ENCODE data around the gene HERPUD1. TPM values are rescaled to one million over a fixed set of nuclear protein-coding genes. Genes with fewer than 3 reads are reported as not detected.
"Not testable (repeated sequence)": the region's sequence is repeated elsewhere in the genome, so short reads cannot be mapped to it uniquely, and the experiment has no call there.

HERPUD1 gene, protein sequence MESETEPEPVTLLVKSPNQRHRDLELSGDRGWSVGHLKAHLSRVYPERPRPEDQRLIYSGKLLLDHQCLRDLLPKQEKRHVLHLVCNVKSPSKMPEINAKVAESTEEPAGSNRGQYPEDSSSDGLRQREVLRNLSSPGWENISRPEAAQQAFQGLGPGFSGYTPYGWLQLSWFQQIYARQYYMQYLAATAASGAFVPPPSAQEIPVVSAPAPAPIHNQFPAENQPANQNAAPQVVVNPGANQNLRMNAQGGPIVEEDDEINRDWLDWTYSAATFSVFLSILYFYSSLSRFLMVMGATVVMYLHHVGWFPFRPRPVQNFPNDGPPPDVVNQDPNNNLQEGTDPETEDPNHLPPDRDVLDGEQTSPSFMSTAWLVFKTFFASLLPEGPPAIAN
- 144 TPM for total RNA-seq

DNA sequence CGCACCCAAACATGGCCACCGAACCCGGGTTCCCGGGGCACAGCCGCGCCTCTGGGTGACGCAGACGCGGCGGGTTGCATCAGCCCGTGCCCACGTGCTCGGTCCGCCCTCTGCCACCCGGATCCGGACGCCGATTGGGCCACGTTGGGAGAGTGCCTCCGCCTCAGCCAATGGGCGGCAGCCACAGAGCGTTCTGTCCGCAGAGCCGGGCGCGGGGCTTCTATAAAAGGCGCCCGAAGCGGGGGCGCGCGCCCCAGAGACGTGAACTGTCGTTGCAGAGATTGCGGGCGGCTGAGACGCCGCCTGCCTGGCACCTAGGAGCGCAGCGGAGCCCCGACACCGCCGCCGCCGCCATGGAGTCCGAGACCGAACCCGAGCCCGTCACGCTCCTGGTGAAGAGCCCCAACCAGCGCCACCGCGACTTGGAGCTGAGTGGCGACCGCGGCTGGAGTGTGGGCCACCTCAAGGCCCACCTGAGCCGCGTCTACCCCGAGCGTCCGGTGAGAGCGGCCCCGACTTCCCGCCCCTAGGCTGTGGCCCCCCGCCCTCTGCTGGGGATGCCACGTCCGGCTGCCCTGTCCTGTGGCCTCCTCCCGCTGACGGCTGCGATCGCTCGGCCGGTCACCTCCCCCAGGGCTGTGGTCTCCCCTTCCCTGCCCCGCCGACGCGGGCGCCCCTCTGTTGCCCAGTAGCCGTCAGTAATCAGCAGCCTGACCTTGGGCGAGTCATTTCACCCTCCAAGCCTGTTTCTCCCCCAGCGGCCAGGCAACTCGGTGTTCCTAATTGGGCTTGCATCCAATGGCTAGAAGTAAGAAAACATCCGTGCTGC, at the start of gene HERPUD1:
Gene HERPUD1, plus strand, starts transcription at position 251 of the 829 bp plus-strand sequence. Its CDS starts 103 bp downstream, at position 354.
- peak; percentile 99 for DNase-seq (ENCODE audit: low spot score)

DNA sequence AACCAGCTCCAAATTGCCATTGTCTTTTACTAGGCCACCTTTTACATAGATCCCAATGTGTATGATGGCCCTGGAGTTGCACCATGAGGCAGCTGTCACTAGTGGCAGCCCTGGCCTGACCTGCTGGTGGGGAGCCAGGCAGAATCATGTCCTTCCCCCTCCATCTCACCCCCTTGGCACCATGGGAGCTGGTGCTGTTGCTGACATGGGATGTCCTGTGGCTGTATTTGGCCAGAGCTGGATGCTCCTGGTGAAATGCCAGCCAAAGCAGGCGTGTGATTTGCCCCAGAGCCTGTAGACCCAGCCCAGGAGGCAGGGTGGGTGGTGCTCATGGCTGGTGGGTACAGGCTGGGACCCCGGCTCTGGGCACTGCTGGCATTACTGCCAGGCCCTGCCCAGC, 48.4 kb upstream of the HERPUD1 start:
- no peak for DNase-seq (ENCODE audit: low spot score)

DNA sequence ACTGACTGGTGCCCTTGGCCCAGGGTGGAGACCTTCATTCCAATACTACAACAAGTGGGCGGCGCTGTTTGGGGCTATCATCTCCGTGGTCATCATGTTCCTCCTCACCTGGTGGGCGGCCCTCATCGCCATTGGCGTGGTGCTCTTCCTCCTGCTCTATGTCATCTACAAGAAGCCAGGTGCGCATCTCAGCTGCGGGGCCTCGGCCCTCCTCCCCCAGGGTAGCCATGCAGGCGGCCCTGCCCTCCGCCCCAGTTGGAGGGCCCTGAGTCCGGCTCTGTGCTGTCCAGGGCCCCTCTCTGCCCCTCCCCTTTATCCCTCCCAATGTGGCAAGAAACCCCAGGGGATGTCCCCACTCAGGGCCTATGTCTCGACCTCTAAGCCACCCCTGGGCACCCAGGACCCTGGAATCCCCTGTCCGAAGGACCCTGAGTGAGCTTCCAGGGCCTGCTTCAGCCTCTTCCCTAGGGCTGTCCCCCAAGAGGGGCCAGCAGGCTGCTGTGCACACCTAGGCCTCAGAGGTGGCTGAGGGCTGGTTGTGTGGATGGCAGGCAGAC, 47.8 kb upstream of the HERPUD1 start:
- DNase-seq (ENCODE audit: low spot score), result no peak

DNA sequence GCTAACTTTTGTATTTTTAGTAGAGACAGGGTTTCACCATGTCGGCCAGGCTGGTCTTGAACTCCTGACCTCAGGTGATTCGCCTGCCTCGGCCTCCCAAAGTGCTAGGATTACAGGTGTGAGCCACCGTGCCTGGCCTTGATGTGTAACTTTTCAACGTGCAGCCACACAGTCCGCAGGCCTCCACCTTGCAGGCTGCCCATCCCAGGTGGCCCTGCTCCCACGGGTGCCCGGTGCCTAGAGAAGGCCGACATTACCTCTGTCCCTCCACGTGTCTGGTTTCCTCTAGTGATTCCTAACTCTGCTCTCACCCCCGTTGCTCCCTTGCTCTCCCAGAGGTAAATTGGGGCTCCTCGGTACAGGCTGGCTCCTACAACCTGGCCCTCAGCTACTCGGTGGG, 47.0 kb upstream of the HERPUD1 start:
- DNase-seq (ENCODE audit: low spot score), result not testable (repeated sequence)

DNA sequence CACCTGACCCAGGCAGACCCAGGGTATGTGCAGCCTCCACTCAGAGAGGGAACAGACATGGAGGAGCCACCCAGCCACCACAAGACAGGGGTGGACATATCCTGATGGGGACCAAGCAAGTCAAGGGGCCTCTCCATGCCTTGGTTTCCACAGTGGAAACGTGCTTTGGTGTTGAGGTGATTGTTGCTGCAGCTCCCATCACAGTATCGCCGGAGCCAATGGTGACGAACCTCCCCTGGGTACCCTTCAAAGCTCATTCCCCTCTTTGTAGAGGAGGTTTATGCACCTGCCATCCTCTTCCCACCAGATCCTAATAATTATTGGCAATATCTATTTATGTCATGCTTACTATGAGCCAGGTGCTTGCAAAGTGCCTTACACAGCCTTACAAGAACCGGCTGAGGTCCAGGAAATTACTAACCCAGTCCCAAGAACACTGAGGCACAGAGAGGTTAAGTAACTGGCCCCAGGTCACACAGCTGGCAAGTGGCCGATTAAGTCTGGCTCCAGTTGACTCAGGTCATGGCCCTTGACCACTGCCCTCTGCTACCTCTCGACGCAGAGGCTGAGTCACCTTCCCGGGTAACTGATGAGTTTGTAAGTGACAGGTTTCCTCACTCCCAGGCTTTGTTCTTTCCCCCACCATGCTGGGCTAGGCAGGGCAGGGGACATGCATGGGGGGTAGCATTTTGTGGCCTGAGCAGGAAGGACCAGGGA, 46.3 kb upstream of the HERPUD1 start:
- DNase-seq (ENCODE audit: low spot score), result no peak

DNA sequence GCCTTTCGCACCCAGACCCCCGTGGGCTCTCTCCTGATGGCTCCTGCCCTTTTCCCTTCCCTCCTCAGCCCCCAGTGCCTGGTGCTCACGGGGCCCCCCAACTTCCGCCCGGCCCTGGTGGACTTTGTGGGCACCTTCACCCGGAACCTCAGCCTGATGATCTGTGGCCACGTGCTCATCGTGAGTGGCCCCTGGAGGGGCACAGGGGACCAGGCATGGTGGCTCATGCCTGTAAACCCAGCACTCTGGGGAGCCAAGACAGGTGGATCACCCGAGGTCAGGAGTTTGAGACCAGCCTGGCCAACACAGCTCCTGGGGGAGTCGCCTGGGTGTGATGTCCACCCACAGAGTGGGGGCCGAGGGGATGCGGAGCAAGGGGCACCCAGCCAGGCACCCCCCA, 45.6 kb upstream of the HERPUD1 start:
- no peak for DNase-seq (ENCODE audit: low spot score)

DNA sequence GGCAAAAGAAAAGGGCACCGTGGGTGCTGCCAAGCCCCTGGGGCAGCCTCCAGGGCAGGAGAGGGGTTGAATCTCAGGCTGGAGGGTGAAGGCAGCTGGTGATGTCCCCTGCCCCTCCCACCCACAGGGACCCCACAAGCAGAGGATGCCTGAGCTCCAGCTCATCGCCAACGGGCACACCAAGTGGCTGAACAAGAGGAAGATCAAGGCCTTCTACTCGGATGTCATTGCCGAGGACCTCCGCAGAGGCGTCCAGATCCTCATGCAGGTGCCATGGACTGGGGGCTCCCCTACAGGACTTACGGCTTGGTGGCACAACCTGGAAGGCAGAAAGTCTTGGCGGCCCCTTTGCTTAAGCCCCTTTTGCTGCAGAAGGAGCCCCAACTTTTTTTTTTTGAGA, 45.1 kb upstream of the HERPUD1 start:
- DNase-seq (ENCODE audit: low spot score), result no peak

DNA sequence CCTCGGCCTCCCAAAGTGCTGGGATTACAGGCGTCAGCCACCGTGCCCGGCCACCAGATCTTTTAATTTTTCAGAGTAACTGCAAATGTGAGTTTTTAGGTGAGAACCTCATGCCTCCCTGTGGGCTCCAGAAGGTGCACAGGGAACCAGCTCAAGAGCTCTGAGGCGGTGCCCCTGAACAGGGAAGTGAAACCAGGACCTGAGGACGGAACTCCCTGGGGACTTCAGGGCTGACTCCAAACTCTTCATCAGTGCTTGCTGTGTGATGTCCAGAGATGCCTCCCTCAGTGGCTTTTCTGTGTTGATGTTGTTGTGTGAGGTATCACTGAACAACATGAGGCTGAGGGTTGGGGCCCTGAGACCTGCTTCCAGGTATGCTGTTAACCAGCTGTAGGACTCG, 43.1 kb upstream of the HERPUD1 start:
- no peak for DNase-seq (ENCODE audit: low spot score)

DNA sequence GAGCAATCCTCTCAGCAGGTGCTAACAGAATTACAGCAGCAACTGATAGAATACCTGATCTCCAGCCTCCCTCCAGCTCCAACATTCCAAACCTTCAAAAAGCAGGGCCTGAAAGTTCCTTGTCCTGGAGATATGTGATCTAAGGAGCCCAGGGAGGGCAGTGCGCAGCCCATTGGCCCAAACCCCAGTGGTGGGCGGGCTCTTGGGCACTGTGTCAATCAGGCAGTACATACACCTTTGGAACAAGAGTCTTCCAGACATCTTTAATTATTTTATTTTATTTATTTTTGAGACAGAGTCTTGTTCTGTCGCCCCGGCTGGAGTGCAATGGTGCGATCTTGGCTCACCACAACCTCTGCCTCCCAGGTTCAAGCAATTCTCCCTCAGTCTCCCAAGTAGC, 42.7 kb upstream of the HERPUD1 start:
- DNase-seq (ENCODE audit: low spot score), result no peak

DNA sequence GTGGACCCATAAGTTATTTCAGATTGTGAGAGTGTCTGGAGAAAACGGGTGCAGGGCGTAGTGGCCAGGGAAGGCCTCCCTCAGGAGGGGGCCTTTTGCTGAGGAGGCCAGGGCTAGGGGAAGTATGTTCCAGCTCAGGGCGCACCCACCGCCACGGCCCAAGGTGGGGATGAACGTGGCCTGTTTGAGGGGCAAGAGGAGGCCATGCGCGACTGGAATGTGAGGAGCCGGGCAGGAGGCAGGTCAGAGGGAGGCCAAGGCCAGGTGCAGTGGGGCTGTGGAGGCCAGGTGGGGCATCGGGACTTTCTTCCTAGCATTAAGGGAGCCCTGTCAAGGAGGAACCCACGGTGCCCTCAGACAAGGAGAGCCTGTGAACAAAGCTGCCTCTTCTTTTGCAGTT, 40.3 kb upstream of the HERPUD1 start:
- DNase-seq (ENCODE audit: low spot score), result no peak

DNA sequence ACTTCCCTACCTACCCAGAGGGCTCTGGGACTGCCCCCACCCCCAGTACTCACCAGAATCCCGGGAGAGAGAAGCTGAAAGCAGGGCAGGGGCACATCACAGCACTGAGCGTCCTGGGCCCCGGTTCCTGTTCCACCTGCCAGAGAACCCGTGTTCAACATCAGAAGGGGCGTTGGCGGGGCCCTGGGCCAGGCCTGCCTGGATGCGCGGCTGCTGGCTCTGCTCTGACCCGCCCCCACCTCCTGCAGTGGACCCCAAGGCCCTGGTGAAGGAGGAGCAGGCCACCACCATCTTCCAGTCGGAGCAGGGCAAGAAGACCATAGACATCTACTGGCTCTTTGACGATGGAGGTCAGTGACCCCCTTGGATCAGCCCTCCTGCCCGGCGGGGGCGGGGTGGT, 39.2 kb upstream of the HERPUD1 start:
- no peak for DNase-seq (ENCODE audit: low spot score)

DNA sequence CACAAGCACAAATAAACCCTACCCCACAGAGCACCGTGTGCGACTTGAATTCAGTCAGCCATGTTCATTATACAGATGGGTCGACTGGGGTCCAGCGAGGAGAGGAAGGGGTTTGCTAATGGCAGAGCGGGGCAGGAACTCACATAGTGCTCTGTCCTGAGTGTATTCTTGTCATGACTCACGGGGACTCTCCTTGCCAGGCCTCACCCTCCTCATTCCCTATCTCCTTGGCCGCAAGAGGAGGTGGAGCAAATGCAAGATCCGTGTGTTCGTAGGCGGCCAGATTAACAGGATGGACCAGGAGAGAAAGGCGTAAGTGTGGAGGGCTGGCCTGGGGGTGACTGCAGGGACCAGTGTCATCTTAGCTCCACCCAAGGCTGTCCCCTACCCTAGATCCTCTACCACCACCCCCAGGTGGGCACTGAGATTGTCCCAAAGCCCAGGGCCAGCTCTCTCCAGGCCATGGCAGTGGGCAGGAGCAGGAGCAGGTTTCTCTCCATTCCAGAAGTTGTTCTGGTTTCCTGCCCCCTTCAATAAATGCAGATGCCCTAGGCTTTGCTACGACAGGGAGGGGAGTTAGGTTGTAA, 37.5 kb upstream of the HERPUD1 start:
- DNase-seq (ENCODE audit: low spot score), result no peak

DNA sequence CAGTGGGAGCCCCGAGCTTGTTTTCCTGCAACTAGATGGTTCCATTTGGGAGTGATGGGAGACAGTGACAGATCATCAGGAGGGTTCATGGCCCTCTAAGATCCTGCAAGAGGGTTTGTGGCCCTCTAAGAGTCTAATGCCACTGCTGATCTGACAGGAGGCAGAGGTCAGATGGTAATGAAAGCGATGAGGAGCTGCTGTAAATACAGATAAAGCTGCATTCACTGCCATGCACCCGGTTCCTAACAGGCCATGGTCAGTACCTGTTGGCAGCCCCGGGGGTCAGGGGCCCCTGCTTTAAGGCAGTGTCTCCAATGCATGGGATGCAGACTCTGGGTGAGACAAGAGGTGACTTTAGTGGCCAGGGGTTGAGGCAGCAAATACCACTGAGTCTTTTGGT, 36.1 kb upstream of the HERPUD1 start:
- DNase-seq (ENCODE audit: low spot score), result no peak

DNA sequence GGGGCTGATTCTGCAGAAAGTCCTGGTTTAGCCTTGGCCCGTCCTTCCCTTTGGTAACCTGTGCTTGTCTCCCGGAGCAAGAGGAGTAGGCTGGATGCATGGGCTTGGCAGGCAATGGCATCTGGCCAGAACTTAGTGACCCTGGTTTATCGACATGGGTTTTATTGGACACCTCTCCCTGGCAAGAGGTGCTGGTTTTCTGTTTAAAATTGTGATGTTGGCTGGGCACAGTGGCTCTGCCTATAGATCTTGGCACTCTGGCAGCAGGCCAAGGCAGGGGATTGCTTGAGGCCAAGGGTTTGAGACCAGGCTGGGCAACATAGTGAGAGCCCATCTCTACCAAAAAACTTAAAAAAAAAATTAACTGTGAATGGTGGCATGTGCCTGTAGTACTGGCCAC, 35.7 kb upstream of the HERPUD1 start:
- DNase-seq (ENCODE audit: low spot score), result no peak

DNA sequence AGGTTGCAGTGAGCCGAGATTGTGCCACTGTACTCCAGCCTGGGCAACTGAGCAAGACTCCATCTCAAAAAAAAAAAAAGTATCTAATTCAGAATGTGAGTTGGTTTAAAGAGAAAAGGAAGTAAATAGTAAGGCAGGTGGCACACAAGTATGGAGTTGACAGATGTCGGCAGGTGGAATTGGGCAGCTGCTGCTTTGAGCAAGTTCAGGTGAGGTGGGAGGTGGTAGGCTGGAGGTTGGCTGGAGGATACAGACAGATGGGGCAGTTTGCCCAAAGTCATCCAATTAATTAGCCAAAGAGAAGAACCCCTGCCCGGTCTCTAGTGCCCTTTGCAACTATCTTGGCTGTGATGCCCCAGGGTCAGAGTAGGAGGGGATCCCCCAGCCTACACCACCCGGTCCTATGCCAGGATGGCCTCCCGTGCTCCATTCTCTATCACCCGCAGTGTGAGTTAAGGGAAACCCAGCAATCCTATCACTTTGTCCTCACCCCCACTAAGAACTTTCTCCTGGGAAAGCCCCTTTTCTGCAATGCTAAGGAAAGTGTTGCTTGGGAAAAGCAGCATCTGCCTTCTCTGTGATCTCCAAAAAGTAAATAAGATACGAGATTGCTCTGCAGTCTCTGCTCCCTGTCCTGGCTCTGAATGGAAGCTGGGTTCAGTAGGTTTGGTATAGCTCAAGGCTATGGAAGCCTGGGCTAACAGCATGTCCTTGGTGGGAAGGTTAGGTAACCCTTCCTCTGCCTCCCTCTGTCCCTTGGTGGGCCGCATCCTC, 34.7 kb upstream of the HERPUD1 start:
- no peak for DNase-seq (ENCODE audit: low spot score)

DNA sequence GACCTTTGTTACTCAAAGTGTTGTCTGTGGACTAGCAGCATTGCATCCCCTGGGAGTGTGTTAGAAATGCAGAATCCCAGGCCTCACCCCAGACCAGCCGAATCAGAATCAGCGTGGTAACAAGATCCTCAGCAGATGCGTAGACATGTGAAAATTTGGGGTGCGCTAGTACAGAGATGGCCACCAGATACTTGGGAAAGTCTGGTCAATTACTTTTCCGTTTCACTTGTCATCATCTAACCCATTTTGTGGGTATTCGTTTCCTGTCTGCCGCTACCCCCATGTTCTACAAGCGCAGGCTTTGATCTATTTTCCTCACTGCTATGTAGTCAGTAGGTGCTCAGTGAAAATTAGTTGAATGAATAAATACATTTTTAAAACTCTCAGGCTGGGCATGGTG, 33.1 kb upstream of the HERPUD1 start:
- DNase-seq (ENCODE audit: low spot score), result no peak

DNA sequence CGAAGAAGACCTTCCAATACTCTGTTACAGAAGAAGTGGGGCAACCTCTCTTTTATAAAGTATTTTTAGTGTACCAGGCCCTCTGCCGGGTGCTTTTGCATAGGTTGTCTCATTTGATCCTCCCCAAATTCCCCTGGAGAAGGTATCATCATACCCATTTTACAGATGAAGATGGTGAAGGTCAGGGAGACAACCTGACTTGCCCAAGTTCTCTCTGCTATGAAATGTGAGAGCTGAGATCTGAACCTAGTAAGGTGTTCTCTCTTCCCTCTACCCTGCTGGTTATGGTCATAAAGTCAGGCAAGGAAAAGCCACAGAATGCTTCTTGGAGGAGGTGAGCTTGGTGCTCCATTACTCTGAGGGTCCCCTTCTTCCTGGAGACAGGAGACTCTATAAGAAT, 28.1 kb upstream of the HERPUD1 start:
- DNase-seq (ENCODE audit: low spot score), result no peak

DNA sequence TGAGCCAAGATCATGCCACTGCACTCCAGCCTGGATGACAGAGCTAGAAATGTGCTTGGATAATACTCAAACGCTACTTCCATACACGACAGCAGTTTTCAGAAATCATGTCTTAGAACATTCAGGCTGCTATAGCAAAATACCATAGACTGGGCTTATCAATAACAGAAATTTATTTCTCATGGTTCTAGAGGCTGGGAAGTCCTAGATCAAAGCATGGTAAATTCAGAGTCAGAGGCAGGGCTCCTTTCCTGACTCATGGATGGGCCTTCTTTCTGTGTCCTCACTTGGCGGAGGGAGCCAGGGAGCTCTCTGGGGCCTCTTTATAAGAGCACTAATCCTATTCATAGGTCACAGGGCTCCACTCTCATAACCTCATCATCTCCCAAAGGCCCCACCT, 24.5 kb upstream of the HERPUD1 start:
- no peak for DNase-seq (ENCODE audit: low spot score)

DNA sequence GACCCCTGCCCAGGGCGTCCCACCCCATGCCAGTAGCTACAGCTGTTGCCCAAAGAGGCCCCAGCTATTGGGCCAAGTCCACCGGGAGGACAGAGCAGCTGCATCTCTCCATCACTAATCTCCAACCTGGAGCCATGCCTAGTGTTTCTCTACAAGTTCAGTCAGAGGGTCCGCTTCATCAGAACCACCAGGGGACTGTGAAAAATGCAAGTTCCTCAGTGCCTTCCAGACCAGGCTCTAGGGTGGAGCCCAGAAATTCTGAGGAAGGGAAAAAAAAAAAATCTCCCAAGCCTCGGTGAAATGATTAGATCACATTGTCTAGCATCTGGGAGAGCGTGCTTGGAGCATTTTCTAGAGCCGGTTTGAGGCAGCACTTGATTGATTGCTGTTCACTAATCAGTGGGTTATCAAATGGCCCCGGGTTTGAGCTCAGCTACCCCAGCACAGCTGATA, 22.4 kb upstream of the HERPUD1 start:
- DNase-seq (ENCODE audit: low spot score), result no peak

DNA sequence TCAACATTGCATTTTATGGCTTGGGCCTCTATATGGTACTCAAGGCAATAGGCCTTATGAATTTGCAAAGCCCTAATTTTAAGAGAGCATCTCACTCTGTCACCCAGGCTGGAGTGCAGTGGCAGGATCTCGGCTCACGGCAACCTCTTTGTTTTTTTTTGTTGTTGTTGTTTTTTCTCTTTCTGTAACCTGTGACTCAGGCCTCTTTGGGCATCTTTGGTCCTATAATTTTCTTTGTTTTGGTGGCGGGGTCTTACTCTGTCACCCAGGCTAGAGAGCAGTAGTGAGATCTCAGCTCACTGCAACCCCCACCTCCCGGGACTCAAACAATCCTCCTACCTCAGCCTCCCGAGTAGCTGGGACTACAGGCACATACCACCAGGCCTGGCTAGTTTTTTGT, 21.8 kb upstream of the HERPUD1 start:
- no peak for DNase-seq (ENCODE audit: low spot score)
